BE2C (cell line): ENCODE measurements around the gene UQCRFS1.

Source experiments
- DNase-seq: peaks from one replicate; pipeline ENCODE4 v3.0.0-alpha.2; 2020
- H3K27me3 ChIP-seq: fragments of 250-450 bp; sonication (Bioruptor Pico); 2 replicates; pipeline ENCODE4 v1.5.1; 2020; ENCODE audit warnings: mild to moderate bottlenecking
- H3K36me3 ChIP-seq: fragments of 250-450 bp; sonication (Bioruptor Pico); 2 replicates; pipeline ENCODE4 v1.5.1; 2020; ENCODE audit warnings: mild to moderate bottlenecking
- H3K4me1 ChIP-seq: fragments of 250-450 bp; sonication (Bioruptor Pico); 2 replicates; pipeline ENCODE4 v1.5.1; 2020
- H3K4me3 ChIP-seq: 2 replicates; pipeline ENCODE4 v1.5.1; 2011; ENCODE audit warnings: low read depth, low read length
- H3K9me3 ChIP-seq: fragments of 250-450 bp; sonication (Bioruptor Pico); 2 replicates; pipeline ENCODE4 v1.5.1; 2020
- TF ChIP-seq, protein P1 (sequence below): IDR thresholded peaks from 2 replicates; pipeline ENCODE4 v1.5.1; 2012; ENCODE audit warnings: mild to moderate bottlenecking, low read depth, low read length

Gene UQCRFS1

DNA sequence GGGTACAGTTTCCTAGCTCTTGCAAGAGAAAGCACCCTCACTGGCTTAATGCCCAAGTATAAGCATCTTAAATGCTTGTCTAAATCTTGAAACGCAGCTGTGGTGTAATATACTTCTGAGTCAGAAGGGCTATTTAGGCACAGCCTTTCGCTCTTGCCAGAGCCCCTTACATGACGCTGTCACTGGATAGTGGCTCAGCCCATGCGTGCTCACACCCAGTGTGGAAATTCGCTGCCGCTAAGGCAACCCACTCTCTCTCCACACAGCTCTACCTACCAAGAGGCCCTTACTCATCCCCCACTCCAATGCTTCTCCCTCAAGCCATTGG, 24.0 kb downstream of the UQCRFS1 start:
- Histone ChIP-seq H3K27me3 (no peaks in the 10 kb centered on the region), H3K36me3 (no peaks in the 10 kb centered on the region), H3K4me1 (no peaks in the 10 kb centered on the region), H3K4me3 (no peak overlapping the region), H3K9me3 (no peaks in the 10 kb centered on the region)
- no peak for DNase-seq
- TF ChIP-seq, protein P1, sequence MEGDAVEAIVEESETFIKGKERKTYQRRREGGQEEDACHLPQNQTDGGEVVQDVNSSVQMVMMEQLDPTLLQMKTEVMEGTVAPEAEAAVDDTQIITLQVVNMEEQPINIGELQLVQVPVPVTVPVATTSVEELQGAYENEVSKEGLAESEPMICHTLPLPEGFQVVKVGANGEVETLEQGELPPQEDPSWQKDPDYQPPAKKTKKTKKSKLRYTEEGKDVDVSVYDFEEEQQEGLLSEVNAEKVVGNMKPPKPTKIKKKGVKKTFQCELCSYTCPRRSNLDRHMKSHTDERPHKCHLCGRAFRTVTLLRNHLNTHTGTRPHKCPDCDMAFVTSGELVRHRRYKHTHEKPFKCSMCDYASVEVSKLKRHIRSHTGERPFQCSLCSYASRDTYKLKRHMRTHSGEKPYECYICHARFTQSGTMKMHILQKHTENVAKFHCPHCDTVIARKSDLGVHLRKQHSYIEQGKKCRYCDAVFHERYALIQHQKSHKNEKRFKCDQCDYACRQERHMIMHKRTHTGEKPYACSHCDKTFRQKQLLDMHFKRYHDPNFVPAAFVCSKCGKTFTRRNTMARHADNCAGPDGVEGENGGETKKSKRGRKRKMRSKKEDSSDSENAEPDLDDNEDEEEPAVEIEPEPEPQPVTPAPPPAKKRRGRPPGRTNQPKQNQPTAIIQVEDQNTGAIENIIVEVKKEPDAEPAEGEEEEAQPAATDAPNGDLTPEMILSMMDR, result no peak

DNA sequence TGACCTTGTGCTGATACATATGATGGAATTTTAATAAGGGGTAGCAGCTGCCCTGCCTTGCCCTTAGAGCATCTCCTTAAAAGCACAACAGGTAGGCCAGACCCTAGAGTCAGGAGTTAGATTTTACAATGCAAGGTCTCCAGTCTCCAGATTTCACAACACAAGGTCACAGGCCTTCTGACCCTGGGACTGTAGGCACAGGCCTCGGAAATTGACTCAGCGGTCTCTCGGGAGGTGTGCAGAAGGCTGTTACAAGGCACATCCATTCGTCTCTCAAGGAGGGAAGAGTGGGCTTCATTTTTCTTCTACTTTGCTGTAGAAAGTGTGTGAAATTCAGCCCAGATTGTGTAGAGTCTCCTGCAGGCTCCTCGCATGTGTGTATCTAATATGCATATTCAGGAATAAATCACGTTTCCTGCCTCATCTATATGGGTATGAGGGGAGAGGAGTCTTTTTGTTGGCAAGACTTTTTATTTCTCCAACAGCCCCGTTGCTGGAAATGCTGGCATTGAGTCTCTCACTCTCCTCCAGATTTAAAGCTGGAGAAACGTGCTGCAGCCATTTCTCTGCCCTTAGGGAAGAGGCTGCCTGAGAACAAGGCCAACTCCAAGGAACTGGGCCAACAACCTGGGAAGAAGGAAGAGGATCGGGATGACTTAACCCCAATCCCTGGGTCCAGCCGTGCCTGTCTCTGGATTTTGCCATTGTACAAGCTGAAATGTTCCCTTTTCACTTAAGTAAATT, 24.5 kb downstream of the UQCRFS1 start:
- Histone ChIP-seq H3K36me3 (no peaks in the 10 kb centered on the region), H3K9me3 (no peaks in the 10 kb centered on the region), H3K27me3 (no peaks in the 10 kb centered on the region), H3K4me3 (no peak overlapping the region), H3K4me1 (no peaks in the 10 kb centered on the region)
- no peak for DNase-seq
- TF ChIP-seq, protein P1, result no peak

DNA sequence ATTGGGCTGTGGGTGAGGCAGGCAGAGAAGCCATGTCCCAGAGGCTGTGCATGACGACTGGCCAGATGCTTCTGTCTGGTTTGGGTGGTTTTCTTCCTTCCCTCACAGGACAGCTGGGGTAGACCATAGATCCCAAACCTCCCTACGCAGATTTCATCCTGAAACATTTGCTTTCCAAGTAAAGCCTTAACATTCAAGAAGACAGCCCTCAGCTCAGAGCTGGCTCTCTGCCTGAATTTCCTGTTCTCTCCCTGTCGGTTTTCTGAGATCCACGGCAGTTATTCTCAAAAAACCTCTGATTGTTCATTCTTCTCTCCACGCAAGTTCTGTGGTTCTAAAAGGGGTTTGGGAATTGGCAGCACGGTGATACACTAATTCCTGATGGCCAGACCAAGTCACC, 25.3 kb downstream of the UQCRFS1 start:
- H3K9me3 ChIP-seq, result no peaks in the 10 kb centered on the region
- no peaks in the 10 kb centered on the region for H3K27me3 ChIP-seq
- H3K36me3 ChIP-seq, result no peaks in the 10 kb centered on the region
- DNase-seq, result no peak
- H3K4me3 ChIP-seq, result no peak overlapping the region
- TF ChIP-seq, protein P1, result no peak
- no peaks in the 10 kb centered on the region for H3K4me1 ChIP-seq

DNA sequence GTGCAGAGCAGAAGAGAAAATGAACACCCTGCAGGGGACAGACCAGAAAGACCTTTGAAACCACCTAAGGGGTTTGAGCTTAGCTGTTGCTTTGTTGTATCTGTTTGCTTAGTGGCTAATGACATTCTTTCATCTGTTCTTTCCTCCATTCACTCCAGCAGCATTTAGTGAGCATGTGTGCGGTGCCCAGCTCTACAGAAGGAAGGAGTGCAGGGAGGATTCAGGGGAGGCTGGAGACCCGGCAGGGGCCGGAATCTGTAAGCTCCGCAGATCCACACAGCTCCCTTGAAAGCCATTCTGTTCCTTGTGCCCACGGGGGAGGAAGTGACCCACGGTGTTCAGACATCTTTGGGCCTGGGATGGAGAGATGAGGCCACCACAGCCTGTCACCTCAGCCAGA, 27.5 kb downstream of the UQCRFS1 start:
- no peaks in the 10 kb centered on the region for H3K36me3 ChIP-seq
- H3K27me3 ChIP-seq, result no peaks in the 10 kb centered on the region
- no peaks in the 10 kb centered on the region for H3K9me3 ChIP-seq
- H3K4me3 ChIP-seq, result no peak overlapping the region
- no peak for DNase-seq
- H3K4me1 ChIP-seq, result no peaks in the 10 kb centered on the region
- TF ChIP-seq, protein P1, result no peak

DNA sequence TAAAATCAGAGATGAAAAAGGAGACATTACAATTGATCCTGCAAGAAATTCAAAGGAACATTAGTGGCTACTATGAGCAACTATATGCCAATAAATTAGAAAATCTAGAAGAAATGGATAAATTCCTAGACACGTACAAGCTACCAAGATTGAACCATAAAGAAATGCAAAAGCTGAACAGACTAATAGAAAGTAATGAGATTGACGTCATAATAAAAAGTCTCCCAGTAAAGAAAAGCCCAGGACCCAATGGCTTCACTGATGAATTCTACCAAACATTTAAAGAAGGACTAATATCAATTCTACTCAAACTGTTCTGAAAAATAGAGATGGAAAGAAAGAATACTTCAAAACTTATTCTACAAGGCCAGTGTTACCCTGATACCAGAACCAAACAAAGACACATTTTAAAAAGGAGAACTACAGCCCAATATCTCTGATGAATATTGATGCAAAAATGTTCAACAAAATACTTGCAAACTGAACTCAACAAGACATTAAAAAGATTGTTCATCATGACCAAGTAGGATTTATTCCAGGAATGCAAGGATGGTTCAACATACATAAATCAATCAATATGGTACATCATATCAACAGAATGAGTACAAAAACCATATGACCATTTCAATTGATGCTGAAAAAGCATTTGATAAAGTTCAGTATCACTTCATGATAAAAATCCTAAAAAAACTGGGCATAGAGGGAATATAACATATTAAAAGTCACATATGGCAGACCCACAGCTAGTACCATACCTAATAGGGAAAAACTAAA, 35.8 kb downstream of the UQCRFS1 start:
- no peak for DNase-seq
- H3K36me3 ChIP-seq, result no peaks in the 10 kb centered on the region
- H3K9me3 ChIP-seq, result no peaks in the 10 kb centered on the region
- no peaks in the 10 kb centered on the region for H3K4me1 ChIP-seq
- no peak overlapping the region for H3K4me3 ChIP-seq
- no peaks in the 10 kb centered on the region for H3K27me3 ChIP-seq
- TF ChIP-seq, protein P1, result no peak

DNA sequence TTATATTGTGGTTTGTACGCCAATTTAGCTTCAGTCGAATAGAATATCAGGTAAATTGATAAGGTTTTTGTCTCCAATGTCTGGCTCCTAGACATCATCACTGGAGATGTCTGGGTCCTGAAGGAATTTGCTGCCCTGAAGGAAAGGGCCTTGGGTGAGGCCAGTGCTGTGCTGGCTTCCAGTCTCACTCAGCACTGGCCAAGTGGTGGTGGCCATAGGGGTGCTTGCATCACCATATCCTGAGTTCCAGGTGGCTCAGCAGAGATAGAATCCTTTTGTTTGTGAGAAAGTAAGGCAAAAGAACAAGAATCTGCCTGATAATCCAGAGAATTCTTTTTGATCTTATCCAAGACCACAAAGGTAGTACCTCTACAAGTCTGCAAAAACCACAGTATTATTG, 39.1 kb downstream of the UQCRFS1 start:
- Histone ChIP-seq H3K4me1 (no peaks in the 10 kb centered on the region), H3K27me3 (no peaks in the 10 kb centered on the region), H3K4me3 (no peak overlapping the region), H3K36me3 (no peaks in the 10 kb centered on the region), H3K9me3 (no peaks in the 10 kb centered on the region)
- DNase-seq, result no peak
- TF ChIP-seq, protein P1, result no peak
